ENCODE data around the gene MAST4.

DNA sequence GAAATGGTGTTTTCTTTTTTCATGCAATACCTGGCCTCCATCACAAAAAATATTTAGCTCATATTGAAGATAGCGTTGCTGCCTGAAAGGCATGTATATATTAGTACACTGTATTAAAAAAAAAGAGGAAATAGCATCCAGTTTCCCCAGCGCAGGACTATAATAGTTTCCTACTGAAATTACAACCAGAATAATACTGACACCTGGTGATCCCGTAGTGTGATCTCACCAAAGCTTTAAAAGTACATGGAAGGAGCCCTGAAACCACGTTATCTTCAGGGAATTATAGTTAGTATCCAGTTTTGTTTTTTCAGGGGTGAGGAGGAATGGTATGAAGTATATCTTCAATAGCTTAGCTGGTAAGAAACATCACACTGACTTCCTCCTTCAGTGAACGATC lies 335.5 kb downstream of the MAST4 start:
- TF ChIP-seq, protein P1, sequence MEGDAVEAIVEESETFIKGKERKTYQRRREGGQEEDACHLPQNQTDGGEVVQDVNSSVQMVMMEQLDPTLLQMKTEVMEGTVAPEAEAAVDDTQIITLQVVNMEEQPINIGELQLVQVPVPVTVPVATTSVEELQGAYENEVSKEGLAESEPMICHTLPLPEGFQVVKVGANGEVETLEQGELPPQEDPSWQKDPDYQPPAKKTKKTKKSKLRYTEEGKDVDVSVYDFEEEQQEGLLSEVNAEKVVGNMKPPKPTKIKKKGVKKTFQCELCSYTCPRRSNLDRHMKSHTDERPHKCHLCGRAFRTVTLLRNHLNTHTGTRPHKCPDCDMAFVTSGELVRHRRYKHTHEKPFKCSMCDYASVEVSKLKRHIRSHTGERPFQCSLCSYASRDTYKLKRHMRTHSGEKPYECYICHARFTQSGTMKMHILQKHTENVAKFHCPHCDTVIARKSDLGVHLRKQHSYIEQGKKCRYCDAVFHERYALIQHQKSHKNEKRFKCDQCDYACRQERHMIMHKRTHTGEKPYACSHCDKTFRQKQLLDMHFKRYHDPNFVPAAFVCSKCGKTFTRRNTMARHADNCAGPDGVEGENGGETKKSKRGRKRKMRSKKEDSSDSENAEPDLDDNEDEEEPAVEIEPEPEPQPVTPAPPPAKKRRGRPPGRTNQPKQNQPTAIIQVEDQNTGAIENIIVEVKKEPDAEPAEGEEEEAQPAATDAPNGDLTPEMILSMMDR (IDR thresholded peaks at IDR 0.05): no peak
- TF ChIP-seq POLR2A (IDR thresholded peaks at IDR 0.05): no peak

Data from uterus (tissue), 2 donors.